SU-DHL-6 (cell line): Measurements from ENCODE around the gene CNTN5.

Experiments used
- H2AFZ ChIP-seq: fragments of 200-600 bp; sonication (generic); 2 replicates; pipeline ENCODE4 v1.6.1; 2014; ENCODE audit warnings: low read depth, mild to moderate bottlenecking, moderate library complexity, mixed read lengths, antibody characterized with exemption, low read length; ENCODE audit not compliant: severe bottlenecking
- H3F3A ChIP-seq: fragments of 200-600 bp; shearing (Covaris generic); 2 replicates; pipeline ENCODE4 v1.6.0; 2016; ENCODE audit warnings: antibody characterized with exemption, mild to moderate bottlenecking; ENCODE audit not compliant: insufficient read depth
- H3K27ac ChIP-seq: fragments of 200-600 bp; sonication (generic); 2 replicates; pipeline ENCODE4 v1.5.1; 2016; ENCODE audit warnings: low read depth, mild to moderate bottlenecking, low read length, moderate library complexity, mixed read lengths
- H3K27me3 ChIP-seq: fragments of 200-600 bp; sonication (generic), shearing (Covaris generic); 2 replicates; pipeline ENCODE4 v1.6.0; 2014; ENCODE audit warnings: mild to moderate bottlenecking, low read length
- H3K36me3 ChIP-seq: fragments of 200-600 bp; sonication (generic); 2 replicates; pipeline ENCODE4 v1.6.1; 2014; ENCODE audit warnings: mild to moderate bottlenecking, low read length, mixed read lengths
- H3K4me2 ChIP-seq: fragments of 300-600, 200-600 bp; shearing (Covaris generic), sonication (generic); 2 replicates; pipeline ENCODE4 v1.6.0; 2014; ENCODE audit warnings: low read length, low read depth, mild to moderate bottlenecking; ENCODE audit not compliant: poor library complexity, severe bottlenecking
- H3K4me3 ChIP-seq: fragments of 200-600 bp; sonication (generic); 2 replicates; pipeline ENCODE4 v1.5.1; 2014; ENCODE audit warnings: antibody characterized with exemption, low read length, mild to moderate bottlenecking, mixed read lengths; ENCODE audit not compliant: insufficient read depth, poor library complexity, severe bottlenecking
- H3K79me2 ChIP-seq: fragments of 200-600 bp; sonication (generic); 2 replicates; pipeline ENCODE4 v1.6.1; 2014; ENCODE audit warnings: mild to moderate bottlenecking, low read length, moderate library complexity; ENCODE audit not compliant: insufficient read depth
- H3K9ac ChIP-seq: fragments of 200-600 bp; sonication (generic); 2 replicates; pipeline ENCODE4 v1.7.0; 2014; ENCODE audit warnings: mild to moderate bottlenecking, low read length
- H3K9me2 ChIP-seq: fragments of 200-600 bp; sonication (generic); replicated peaks from 2 replicates; pipeline ENCODE4 v1.6.1; 2014; ENCODE audit warnings: low read length; ENCODE audit not compliant: insufficient read depth
- H3K9me3 ChIP-seq: fragments of 200-600 bp; sonication (generic); 2 replicates; pipeline ENCODE4 v1.6.1; 2014; ENCODE audit warnings: low read length, mixed read lengths; ENCODE audit not compliant: insufficient read depth
- H4K20me1 ChIP-seq: fragments of 200-600 bp; sonication (generic); 2 replicates; pipeline ENCODE4 v1.6.1; 2014; ENCODE audit warnings: low read depth, mild to moderate bottlenecking, antibody characterized with exemption, low read length, moderate library complexity, mixed read lengths
- EZH2phosphoT487 ChIP-seq: fragments of 200-600 bp; sonication (generic), shearing (Covaris generic); conservative IDR thresholded peaks from 2 replicates; pipeline ENCODE4 v1.6.1; 2018; ENCODE audit warnings: mild to moderate bottlenecking, antibody characterized with exemption, low read length, moderate library complexity, mixed read lengths
- TF ChIP-seq, protein P1 (sequence below): fragments of 200-600 bp; sonication (generic); IDR thresholded peaks from one replicate; pipeline ENCODE4 v1.5.1; 2017; ENCODE audit warnings: antibody characterized with exemption, mild to moderate bottlenecking, low read length, moderate library complexity; ENCODE audit not compliant: insufficient read depth, poor library complexity, severe bottlenecking

Gene CNTN5

GRCh38 chr11:99686838-99687237, 666.1 kb downstream of the CNTN5 start:
- Histone ChIP-seq H3K79me2 (no peaks in the 10 kb centered on the region), H3K9ac (no peak overlapping the region), H3K36me3 (no peaks in the 10 kb centered on the region), H3K9me3 (no peaks in the 10 kb centered on the region), H3K27ac (no peak overlapping the region), H3K27me3 (no peaks in the 10 kb centered on the region), H2AFZ (no peak overlapping the region), H4K20me1 (no peaks in the 10 kb centered on the region), H3K4me2 (no peak overlapping the region), H3K4me3 (no peak overlapping the region), H3F3A (no peaks in the 10 kb centered on the region), H3K9me2 (no peaks in the 10 kb centered on the region)
- TF ChIP-seq, protein P1, sequence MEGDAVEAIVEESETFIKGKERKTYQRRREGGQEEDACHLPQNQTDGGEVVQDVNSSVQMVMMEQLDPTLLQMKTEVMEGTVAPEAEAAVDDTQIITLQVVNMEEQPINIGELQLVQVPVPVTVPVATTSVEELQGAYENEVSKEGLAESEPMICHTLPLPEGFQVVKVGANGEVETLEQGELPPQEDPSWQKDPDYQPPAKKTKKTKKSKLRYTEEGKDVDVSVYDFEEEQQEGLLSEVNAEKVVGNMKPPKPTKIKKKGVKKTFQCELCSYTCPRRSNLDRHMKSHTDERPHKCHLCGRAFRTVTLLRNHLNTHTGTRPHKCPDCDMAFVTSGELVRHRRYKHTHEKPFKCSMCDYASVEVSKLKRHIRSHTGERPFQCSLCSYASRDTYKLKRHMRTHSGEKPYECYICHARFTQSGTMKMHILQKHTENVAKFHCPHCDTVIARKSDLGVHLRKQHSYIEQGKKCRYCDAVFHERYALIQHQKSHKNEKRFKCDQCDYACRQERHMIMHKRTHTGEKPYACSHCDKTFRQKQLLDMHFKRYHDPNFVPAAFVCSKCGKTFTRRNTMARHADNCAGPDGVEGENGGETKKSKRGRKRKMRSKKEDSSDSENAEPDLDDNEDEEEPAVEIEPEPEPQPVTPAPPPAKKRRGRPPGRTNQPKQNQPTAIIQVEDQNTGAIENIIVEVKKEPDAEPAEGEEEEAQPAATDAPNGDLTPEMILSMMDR: no peak
- TF ChIP-seq EZH2phosphoT487: no peak

- Histone ChIP-seq H3K9me2 (no peaks in the 10 kb centered on the region), H3K36me3 (no peaks in the 10 kb centered on the region), H3K79me2 (no peaks in the 10 kb centered on the region), H3K4me3 (no peak overlapping the region), H3K27ac (no peak overlapping the region), H2AFZ (no peak overlapping the region), H3K9ac (no peak overlapping the region), H3K27me3 (no peaks in the 10 kb centered on the region), H3K9me3 (no peaks in the 10 kb centered on the region), H3K4me2 (no peak overlapping the region), H4K20me1 (no peaks in the 10 kb centered on the region), H3F3A (no peaks in the 10 kb centered on the region)
- TF ChIP-seq EZH2phosphoT487: no peak
- TF ChIP-seq, protein P1: no peak
Measured at GRCh38 chr11:99687320-99687719, 666.6 kb downstream of the CNTN5 start.

DNA sequence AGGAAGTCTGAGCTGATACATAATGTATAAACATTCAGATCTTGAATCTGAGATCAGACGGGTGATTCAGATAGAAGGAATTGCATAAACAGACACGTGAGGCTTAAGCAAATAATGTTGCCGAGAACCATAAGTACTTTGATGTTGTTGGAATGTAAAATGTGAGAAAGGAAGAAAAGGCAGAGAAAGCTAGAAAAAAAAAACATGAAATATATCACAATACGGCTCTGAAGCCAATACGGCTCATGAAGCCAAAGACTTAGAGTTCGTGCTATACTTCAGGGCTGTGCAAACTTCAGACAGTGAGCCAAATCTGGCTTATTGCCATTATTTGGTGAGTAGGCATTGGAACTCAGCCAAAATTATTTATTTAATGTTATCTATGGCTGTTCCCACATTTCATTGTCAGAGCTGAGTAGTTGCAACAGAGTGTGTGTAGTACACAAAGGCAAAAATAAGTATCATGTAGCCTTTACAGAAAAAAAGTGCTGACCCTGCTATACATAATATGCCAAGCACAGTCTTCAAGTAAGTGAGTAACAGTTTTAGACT, 673.3 kb downstream of the CNTN5 start:
- Histone ChIP-seq H3K4me3 (no peak overlapping the region), H3K9me3 (no peaks in the 10 kb centered on the region), H3K79me2 (no peaks in the 10 kb centered on the region), H3K4me2 (no peak overlapping the region), H3K9ac (no peak overlapping the region), H2AFZ (no peak overlapping the region), H3K36me3 (no peaks in the 10 kb centered on the region), H3K27me3 (no peaks in the 10 kb centered on the region), H3K27ac (no peak overlapping the region), H3K9me2 (no peaks in the 10 kb centered on the region), H4K20me1 (no peaks in the 10 kb centered on the region), H3F3A (no peaks in the 10 kb centered on the region)
- TF ChIP-seq EZH2phosphoT487: no peak
- TF ChIP-seq, protein P1: no peak
